Measurements from ENCODE around the gene PSME2. TPM values are rescaled to one million over a fixed set of nuclear protein-coding genes. Genes with fewer than 3 reads are reported as not detected.

The PSME2 gene
- total RNA-seq, 2 donors from 2014 or later, result 106 to 112 TPM

DNA sequence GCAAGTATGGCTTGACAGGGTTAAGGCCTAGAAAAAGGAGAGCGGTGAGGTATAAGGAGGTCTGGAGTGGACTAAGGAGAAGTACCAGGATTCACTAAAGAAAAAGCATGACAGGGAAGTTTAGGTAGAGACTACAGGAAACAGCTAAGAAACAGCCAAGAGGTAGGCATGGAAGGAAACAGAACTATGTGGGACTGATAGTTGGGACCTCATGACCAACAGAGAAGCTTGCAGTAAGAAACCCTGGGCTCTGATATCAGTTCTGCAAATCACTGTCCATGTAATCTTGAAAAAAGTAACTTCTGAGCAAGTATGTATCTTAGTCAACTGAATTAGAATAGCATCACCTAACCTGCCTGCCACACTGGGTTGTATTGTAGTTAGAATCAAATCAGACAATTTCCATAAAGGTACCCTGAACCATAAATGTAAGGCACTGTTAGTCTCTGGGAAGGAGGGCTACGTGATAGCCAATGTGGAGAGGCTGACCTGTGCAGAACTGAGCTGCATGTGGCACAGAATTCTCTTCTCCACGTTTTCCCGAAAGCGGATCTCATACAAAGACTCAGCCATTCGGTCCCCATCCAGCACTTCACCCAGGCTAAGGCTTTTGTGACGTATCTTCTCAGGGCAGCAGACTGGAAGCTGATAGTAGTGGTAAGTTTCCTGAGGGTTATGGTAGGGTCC is 47.9 kb upstream of the PSME2 start:
- WGBS, 2 experiments (ENCODE audit: insufficient coverage in 1 of 2, insufficient read length in 1 of 2), result 97 to 100% methylated on average over 2 to 7 of the region's 7 CpGs
- Mint-ChIP-seq H3K36me3 (ENCODE audit: low read depth) (peaks cover 44% of the 10 kb centered on the region), H3K4me3 (peak overlapping the region; percentile 77), H3K9me3 (no peaks in the 10 kb centered on the region), H3K27ac (no peak overlapping the region), H3K27me3 (ENCODE audit: insufficient read depth) (no peaks in the 10 kb centered on the region), H3K4me1 (peaks cover 8% of the 10 kb centered on the region)
- Histone ChIP-seq H3K36me3 (ENCODE audit: control insufficient read depth, insufficient read depth, low read length) (peaks cover 43% of the 10 kb centered on the region), H3K27ac (ENCODE audit: low read depth, low read length) (no peak overlapping the region), H3K27me3 (ENCODE audit: control insufficient read depth, insufficient read depth, low read length, poor library complexity, severe bottlenecking) (no peaks in the 10 kb centered on the region), H3K9ac (ENCODE audit: extremely low read depth, low read length, poor library complexity, severe bottlenecking) (peak overlapping the region; percentile 93), H3K9me3 (ENCODE audit: control insufficient read depth, low read length) (no peaks in the 10 kb centered on the region), H3K4me1 (ENCODE audit: control insufficient read depth, insufficient read depth, low read length) (no peaks in the 10 kb centered on the region), H3K4me3 (ENCODE audit: low read length) (peak overlapping the region; percentile 91)
- DNase-seq, result no peak
- TF ChIP-seq, protein P1, sequence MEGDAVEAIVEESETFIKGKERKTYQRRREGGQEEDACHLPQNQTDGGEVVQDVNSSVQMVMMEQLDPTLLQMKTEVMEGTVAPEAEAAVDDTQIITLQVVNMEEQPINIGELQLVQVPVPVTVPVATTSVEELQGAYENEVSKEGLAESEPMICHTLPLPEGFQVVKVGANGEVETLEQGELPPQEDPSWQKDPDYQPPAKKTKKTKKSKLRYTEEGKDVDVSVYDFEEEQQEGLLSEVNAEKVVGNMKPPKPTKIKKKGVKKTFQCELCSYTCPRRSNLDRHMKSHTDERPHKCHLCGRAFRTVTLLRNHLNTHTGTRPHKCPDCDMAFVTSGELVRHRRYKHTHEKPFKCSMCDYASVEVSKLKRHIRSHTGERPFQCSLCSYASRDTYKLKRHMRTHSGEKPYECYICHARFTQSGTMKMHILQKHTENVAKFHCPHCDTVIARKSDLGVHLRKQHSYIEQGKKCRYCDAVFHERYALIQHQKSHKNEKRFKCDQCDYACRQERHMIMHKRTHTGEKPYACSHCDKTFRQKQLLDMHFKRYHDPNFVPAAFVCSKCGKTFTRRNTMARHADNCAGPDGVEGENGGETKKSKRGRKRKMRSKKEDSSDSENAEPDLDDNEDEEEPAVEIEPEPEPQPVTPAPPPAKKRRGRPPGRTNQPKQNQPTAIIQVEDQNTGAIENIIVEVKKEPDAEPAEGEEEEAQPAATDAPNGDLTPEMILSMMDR (conservative IDR thresholded peaks at IDR 0.05), result no peak

DNA sequence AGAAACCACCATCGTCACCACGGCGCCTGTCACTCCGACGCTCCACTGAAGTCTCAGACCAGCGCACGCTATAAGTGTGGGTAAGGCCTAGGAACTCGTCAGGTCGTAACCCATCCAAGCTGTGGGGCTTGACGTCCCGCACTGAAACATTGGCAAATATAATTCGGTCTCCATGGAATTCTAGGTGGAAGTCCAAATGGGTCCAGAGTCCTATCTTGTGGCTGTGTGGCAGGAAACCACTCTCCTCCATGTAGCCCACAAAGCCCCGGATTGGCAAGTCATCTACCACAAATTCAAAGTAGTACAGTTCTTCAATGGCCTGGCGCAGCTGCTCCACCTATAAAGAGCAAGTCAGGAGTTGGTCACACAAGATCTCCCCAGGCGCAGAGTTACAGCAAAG is 46.5 kb upstream of the PSME2 start:
- TF ChIP-seq, protein P1 (conservative IDR thresholded peaks at IDR 0.05), result no peak
- Mint-ChIP-seq H3K27me3 (ENCODE audit: insufficient read depth) (no peaks in the 10 kb centered on the region), H3K4me3 (no peak overlapping the region), H3K27ac (no peak overlapping the region), H3K9me3 (no peaks in the 10 kb centered on the region), H3K36me3 (ENCODE audit: low read depth) (peaks cover 35% of the 10 kb centered on the region), H3K4me1 (peaks cover 9% of the 10 kb centered on the region)
- H3K9ac ChIP-seq (ENCODE audit: extremely low read depth, low read length, poor library complexity, severe bottlenecking), result no peak overlapping the region
- H3K9me3 ChIP-seq (ENCODE audit: control insufficient read depth, low read length), result no peaks in the 10 kb centered on the region
- H3K4me3 ChIP-seq (ENCODE audit: low read length), result no peak overlapping the region
- no peak overlapping the region for H3K27ac ChIP-seq (ENCODE audit: low read depth, low read length)
- H3K27me3 ChIP-seq (ENCODE audit: control insufficient read depth, insufficient read depth, low read length, poor library complexity, severe bottlenecking), result no peaks in the 10 kb centered on the region
- no peaks in the 10 kb centered on the region for H3K4me1 ChIP-seq (ENCODE audit: control insufficient read depth, insufficient read depth, low read length)
- peaks cover 39% of the 10 kb centered on the region for H3K36me3 ChIP-seq (ENCODE audit: control insufficient read depth, insufficient read depth, low read length)
- 97 to 98% methylated on average over 14 to 15 of the region's 15 CpGs for WGBS, 2 experiments (ENCODE audit: insufficient coverage in 1 of 2, insufficient read length in 1 of 2)
- DNase-seq, result no peak

DNA sequence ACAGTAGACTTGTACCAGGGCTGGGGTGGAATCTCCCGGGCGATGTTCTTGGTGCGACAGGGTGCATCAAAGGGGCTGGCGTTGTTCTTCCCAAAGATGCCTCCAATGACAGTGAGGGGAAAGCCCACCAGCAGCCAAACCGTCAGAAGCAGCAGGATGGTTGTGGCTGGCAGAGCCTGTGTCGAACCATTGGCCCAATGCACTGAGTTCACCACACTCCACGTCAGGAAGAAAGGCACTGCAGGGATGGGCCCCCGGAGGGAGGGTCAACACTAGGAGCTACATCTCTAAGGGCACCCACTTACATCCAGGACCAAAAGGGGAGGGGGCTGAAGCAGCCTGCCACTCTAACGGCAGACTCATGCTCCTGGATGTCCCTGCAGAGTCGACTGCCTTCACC is 44.0 kb upstream of the PSME2 start:
- 94 to 95% methylated on average over 6 to 9 of the region's 10 CpGs for WGBS, 2 experiments (ENCODE audit: insufficient coverage in 1 of 2, insufficient read length in 1 of 2)
- peaks cover 6% of the 10 kb centered on the region for H3K4me1 Mint-ChIP-seq

More for the DNA sequence above, 44.0 kb upstream of the PSME2 start:
- H3K4me1 ChIP-seq (ENCODE audit: control insufficient read depth, insufficient read depth, low read length), result no peaks in the 10 kb centered on the region
- TF ChIP-seq, protein P1 (conservative IDR thresholded peaks at IDR 0.05), result no peak
- H3K27me3 ChIP-seq (ENCODE audit: control insufficient read depth, insufficient read depth, low read length, poor library complexity, severe bottlenecking), result no peaks in the 10 kb centered on the region
- no peak for DNase-seq
- Mint-ChIP-seq H3K36me3 (ENCODE audit: low read depth) (peaks cover 50% of the 10 kb centered on the region), H3K27me3 (ENCODE audit: insufficient read depth) (no peaks in the 10 kb centered on the region), H3K27ac (no peak overlapping the region), H3K9me3 (no peaks in the 10 kb centered on the region), H3K4me3 (no peak overlapping the region)
- peaks cover 62% of the 10 kb centered on the region for H3K36me3 ChIP-seq (ENCODE audit: control insufficient read depth, insufficient read depth, low read length)
- no peaks in the 10 kb centered on the region for H3K9me3 ChIP-seq (ENCODE audit: control insufficient read depth, low read length)
- no peak overlapping the region for H3K27ac ChIP-seq (ENCODE audit: low read depth, low read length)
- no peak overlapping the region for H3K9ac ChIP-seq (ENCODE audit: extremely low read depth, low read length, poor library complexity, severe bottlenecking)
- H3K4me3 ChIP-seq (ENCODE audit: low read length), result no peak overlapping the region
